ENCODE measurements around the gene PACRG.

DNA sequence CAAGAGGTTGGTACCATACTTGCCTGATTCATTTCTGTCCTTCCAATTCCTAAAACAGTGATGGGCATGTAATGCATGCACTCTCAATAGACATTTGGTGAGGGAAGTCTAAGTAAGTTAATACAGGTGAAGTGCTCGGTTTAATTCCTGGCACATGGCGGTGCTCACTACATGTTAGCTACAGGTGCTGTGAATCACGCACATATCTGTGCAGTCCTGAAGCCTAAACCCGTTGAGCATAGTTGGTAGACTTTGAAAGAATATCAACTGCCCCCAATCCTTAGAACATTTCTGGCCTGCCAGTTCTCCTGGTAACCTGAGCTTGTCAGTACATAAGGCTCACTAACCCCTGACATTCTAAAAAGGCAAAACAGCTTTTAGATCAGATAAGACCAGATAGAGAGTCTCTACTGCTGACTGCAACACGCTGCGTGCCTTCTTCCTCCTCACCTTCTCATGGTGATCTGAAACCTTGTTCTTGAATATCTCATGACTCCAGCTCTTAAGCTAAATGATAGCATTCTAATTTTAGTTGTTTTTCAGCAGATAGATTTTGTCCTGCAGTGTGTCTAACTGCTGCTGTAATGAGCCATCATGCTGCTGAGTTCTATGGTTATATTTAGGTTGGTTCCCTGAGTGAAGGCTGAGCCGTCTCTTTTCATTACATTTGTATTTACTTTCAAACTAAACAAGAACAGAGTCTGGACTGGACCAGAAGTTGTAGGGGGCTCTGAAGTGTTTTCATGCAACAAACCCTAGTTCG lies 358.3 kb downstream of the PACRG start:
- TF ChIP-seq, protein P1, sequence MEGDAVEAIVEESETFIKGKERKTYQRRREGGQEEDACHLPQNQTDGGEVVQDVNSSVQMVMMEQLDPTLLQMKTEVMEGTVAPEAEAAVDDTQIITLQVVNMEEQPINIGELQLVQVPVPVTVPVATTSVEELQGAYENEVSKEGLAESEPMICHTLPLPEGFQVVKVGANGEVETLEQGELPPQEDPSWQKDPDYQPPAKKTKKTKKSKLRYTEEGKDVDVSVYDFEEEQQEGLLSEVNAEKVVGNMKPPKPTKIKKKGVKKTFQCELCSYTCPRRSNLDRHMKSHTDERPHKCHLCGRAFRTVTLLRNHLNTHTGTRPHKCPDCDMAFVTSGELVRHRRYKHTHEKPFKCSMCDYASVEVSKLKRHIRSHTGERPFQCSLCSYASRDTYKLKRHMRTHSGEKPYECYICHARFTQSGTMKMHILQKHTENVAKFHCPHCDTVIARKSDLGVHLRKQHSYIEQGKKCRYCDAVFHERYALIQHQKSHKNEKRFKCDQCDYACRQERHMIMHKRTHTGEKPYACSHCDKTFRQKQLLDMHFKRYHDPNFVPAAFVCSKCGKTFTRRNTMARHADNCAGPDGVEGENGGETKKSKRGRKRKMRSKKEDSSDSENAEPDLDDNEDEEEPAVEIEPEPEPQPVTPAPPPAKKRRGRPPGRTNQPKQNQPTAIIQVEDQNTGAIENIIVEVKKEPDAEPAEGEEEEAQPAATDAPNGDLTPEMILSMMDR (conservative IDR thresholded peaks at IDR 0.05; ENCODE audit: low read length) = no peak
- no peak for TF ChIP-seq EZH2phosphoT487 (IDR thresholded peaks at IDR 0.05; ENCODE audit: borderline replicate concordance, low read depth, low read length)

Data from OCI-LY7 (cell line).